IPS-20b (cell line): ENCODE data around the gene MAPK11.

ENCODE experiments used
- H3K27ac ChIP-seq: one replicate; pipeline ENCODE4 v1.5.1; 2013; ENCODE audit warnings: low read length
- H3K27me3 ChIP-seq: 2 replicates; pipeline ENCODE4 v1.6.1; 2013; ENCODE audit warnings: mild to moderate bottlenecking, low read length, inconsistent platforms; ENCODE audit not compliant: insufficient read depth
- H3K36me3 ChIP-seq: 2 replicates; pipeline ENCODE4 v1.6.1; 2013; ENCODE audit warnings: low read depth, mild to moderate bottlenecking, inconsistent platforms, low read length, moderate library complexity; ENCODE audit not compliant: insufficient read depth
- H3K4me1 ChIP-seq: 2 replicates; pipeline ENCODE4 v1.6.1; 2013; ENCODE audit warnings: mild to moderate bottlenecking, control low read depth, inconsistent platforms, low read length, moderate library complexity; ENCODE audit not compliant: insufficient read depth
- H3K4me3 ChIP-seq: 2 replicates; pipeline ENCODE4 v1.5.1; 2013; ENCODE audit warnings: mild to moderate bottlenecking, low read length, inconsistent platforms
- H3K9ac ChIP-seq: 2 replicates; pipeline ENCODE4 v1.6.1; 2013; ENCODE audit warnings: low read depth, mild to moderate bottlenecking, inconsistent platforms, low read length, moderate library complexity
- H3K9me3 ChIP-seq: 2 replicates; pipeline ENCODE4 v1.6.1; 2013; ENCODE audit warnings: mild to moderate bottlenecking, low read depth, low read length, inconsistent platforms; ENCODE audit not compliant: insufficient read depth

Gene MAPK11

DNA sequence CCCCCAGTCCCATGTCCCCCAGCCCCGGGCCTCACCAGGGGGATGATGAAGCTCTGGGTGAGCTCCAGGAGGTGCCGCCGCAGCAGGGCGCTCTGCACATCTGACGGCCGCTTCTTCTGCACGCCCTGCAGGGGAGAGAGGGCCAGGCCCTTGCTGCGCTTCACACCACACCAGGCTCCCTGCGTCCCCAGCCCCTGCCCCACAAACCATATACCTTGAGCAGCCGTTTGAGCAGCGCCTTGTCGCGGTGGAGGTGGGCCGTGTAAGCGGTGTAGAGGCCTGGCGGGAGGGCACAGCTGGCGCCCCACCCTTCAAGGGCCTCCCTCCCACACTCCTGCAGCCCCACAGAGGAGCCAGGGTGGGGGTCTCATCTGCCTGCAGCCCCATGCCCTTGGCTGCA lies 43.4 kb upstream of the MAPK11 start:
- H3K27ac ChIP-seq, result no peak overlapping the region
- peaks cover 5% of the 10 kb centered on the region; the same call in 1 of the 2 replicates for H3K4me1 ChIP-seq
- no peak overlapping the region for H3K4me3 ChIP-seq

DNA sequence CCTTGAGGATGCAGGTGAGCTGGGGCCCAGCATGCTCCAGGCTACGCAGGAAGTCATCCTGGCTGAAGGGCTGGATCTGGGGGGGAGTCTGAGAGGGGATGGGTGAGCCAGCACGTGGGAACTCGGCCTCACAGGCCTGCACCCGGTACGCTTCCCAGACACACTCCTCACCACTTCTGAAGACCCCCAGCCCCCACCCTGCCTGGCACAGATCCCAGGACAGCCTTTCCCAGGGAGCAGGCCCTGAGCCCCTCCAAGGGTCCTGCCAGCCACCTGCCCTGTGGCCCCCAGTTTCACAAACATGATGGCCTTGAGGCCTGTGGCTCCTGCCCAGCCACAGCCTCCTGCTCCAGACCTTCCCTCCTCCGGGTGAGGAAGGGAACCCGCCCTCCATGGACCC lies 42.8 kb upstream of the MAPK11 start:
- Histone ChIP-seq H3K36me3 (no peaks in the 10 kb centered on the region), H3K9ac (no peak overlapping the region), H3K9me3 (no peaks in the 10 kb centered on the region), H3K4me3 (no peak overlapping the region), H3K27me3 (no peaks in the 10 kb centered on the region), H3K4me1 (peaks cover 10% of the 10 kb centered on the region; the same call in 1 of the 2 replicates), H3K27ac (no peak overlapping the region)

More for the DNA sequence above, 43.4 kb upstream of the MAPK11 start:
- Histone ChIP-seq H3K9me3 (no peaks in the 10 kb centered on the region), H3K27me3 (no peaks in the 10 kb centered on the region), H3K9ac (no peak overlapping the region), H3K36me3 (no peaks in the 10 kb centered on the region)

DNA sequence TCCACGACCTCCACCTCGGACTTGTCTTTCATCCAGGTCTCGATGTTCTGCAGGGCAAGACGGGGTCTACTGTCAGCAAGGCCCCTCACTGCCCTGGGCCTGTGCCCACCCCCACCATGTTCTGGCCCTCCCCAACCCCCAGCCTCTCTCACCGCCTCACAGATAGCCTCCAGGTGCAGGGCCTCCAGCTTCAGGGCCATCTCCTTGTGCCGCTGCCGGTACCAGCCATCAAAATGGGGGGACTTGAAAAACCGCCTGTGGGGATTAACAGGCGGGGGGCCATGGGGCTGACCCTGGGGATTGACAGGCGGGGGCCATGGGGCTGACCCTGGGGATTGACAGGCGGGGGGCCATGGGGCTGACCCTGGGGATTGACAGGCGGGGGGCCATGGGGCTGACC lies 42.2 kb upstream of the MAPK11 start:
- Histone ChIP-seq H3K27ac (no peak overlapping the region), H3K9me3 (no peaks in the 10 kb centered on the region), H3K9ac (no peak overlapping the region), H3K4me3 (no peak overlapping the region), H3K4me1 (peaks cover 10% of the 10 kb centered on the region; the same call in 1 of the 2 replicates), H3K27me3 (no peaks in the 10 kb centered on the region), H3K36me3 (no peaks in the 10 kb centered on the region)

DNA sequence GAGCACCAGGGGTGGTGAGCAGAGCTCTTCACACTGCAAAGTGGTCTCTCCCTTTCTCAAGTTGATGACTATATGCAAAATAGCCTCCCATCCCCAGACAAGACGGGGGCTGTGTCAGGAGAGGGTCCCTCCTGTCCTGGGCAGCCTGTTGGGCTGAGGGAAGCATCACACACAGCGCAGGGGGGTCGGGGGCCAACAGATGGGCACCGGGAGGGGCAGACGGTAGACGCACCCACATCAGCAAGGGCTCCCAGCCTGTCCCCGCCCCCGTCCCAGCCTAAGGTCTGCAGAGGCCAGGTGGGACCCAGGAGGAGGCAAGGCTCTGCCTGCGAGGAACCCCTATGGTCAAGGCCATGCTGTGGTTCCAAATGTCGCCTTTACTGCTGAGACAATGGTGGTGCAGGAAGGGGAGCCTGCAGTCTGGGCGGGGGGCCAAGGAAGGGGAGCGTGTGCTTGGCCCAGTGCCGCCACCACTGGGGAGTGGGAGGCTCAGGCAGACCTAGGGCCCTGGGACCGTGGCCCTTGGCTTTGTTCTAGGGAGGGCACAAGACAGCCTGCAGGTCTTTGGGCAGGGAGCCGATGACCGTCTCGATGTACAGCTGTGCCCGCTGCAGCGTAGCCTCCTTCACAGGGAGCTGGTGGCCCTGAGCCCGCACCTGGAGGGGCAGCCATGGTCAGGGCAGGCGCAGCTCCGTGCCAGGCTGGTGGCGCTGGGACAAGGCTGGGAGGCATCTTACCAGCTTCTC lies 41.6 kb upstream of the MAPK11 start:
- Histone ChIP-seq H3K4me1 (peaks cover 10% of the 10 kb centered on the region; the same call in 1 of the 2 replicates), H3K27ac (no peak overlapping the region), H3K36me3 (no peaks in the 10 kb centered on the region), H3K4me3 (no peak overlapping the region), H3K9me3 (no peaks in the 10 kb centered on the region), H3K9ac (no peak overlapping the region), H3K27me3 (peaks cover 2% of the 10 kb centered on the region; the same call in 1 of the 2 replicates)

DNA sequence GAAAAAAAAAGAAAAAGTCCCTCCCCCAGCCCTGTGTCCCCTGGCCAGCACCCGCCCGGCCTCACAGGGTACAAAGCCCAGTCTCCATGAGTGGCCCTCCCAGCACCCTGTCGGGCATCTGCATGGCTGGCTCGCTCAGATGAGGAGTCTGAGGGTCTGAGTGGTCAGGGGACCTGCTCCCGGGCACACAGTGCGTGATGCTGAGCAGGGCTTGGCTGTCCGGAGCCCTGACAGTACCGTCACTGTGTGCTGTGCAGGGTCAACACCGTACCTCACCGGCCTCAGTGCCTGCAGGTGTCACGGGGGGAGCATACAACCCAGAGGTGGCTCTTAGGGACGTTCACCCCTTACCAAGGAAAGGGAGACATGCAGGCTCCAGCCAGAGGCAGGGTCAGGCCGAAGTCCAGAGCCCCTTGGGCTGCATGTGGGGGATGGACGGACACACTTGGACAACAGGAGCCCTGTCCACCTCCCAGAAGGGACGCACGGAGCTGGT lies 40.8 kb upstream of the MAPK11 start:
- Histone ChIP-seq H3K9me3 (no peaks in the 10 kb centered on the region), H3K27ac (no peak overlapping the region), H3K4me3 (no peak overlapping the region), H3K36me3 (no peaks in the 10 kb centered on the region), H3K27me3 (peaks cover 9% of the 10 kb centered on the region; the same call in 1 of the 2 replicates), H3K9ac (no peak overlapping the region), H3K4me1 (peaks cover 14% of the 10 kb centered on the region)

DNA sequence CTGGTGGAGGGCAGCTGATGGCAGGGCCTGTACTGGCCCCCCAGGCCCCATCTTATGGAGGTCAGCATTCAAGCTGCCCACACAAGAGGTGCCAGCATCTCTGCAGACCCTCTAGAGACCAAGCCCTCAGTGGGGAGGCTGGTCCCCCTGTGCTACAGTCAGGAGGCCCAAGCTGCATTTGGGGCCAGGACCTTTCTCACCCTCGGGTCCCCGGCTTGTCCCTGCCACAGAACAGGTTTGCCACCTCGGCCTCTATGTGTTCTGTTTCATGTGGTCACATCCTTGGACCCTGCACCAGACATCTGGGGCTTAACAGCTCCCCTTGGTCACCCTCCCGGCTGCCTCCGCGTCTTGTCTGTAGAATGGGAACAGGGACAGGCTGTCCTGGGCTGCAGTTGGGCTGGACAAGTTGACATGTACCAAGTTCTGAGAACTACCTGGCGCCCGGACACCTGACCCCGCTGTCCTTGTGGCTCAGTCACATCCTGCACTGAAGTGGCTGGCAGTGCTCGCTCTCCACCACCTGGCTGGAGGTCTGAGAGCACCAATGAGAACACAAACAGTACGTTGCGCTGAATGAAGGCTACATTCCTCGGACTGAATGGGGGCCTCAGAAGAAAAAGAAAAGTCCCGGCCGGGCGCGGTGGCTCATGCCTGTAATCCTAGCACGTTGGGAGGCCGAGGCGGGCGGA lies 40.0 kb upstream of the MAPK11 start:
- Histone ChIP-seq H3K4me3 (no peak overlapping the region), H3K36me3 (no peaks in the 10 kb centered on the region), H3K9ac (no peak overlapping the region), H3K27ac (no peak overlapping the region), H3K27me3 (peaks cover 12% of the 10 kb centered on the region; the same call in 1 of the 2 replicates), H3K4me1 (peaks cover 18% of the 10 kb centered on the region), H3K9me3 (no peaks in the 10 kb centered on the region)

DNA sequence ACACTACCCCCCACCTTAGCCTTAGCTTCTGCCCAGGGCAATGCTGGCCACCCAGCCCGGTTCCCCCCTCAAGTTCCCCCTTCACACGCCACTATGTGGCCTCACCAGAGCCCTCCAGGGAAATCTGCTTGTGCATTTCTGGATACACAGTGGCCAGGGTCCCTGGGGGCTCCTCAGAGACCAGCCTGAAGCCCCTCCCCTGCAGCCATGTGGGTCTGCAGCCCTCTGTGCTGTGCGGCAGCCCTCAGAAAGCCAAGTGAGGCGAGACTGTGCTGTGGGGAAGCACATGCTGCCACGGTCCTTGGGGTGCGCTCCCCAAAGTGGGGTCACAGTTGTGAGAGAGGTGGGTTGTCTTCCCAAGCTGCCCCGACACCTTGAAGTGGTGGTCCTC lies 39.4 kb upstream of the MAPK11 start:
- Histone ChIP-seq H3K9me3 (no peaks in the 10 kb centered on the region), H3K4me1 (peaks cover 18% of the 10 kb centered on the region), H3K36me3 (no peaks in the 10 kb centered on the region), H3K27me3 (peaks cover 12% of the 10 kb centered on the region; the same call in 1 of the 2 replicates), H3K4me3 (no peak overlapping the region), H3K27ac (no peak overlapping the region), H3K9ac (no peak overlapping the region)

DNA sequence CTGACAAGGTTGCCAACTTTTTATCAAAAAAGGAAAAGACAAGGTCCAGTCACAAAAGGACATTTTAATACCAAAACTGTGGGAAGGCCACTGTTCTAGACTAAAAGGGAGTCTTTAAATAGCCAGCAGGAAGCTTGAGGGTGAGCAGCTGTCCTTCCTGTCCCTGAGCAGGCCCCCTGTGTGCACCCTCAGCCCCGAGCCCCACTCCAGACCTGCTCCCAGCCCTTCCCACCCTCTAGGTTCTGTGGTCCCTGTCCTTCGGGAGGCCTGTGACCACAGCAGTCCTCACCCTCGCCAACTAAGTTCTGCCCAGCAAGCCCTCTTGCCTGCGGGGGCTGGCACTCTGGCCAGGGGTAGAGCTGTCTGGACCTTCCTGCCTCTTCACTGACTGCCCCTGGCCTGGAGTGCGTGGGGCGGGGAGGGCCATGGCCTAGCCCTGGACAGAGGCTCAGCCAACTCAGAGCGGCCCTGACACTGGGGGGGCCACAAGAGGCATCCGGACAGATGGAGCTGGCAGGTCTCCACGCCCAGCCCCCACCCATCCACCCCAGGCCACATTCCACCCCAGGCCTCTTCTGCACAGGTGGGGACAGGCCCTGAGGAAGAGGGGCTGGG lies 38.9 kb upstream of the MAPK11 start:
- H3K4me1 ChIP-seq, result peaks cover 20% of the 10 kb centered on the region
- no peaks in the 10 kb centered on the region for H3K36me3 ChIP-seq
- peaks cover 12% of the 10 kb centered on the region; the same call in 1 of the 2 replicates for H3K27me3 ChIP-seq
- no peaks in the 10 kb centered on the region for H3K9me3 ChIP-seq
- H3K4me3 ChIP-seq, result no peak overlapping the region
- H3K27ac ChIP-seq, result no peak overlapping the region
- no peak overlapping the region; the same call in 1 of the 2 replicates for H3K9ac ChIP-seq

DNA sequence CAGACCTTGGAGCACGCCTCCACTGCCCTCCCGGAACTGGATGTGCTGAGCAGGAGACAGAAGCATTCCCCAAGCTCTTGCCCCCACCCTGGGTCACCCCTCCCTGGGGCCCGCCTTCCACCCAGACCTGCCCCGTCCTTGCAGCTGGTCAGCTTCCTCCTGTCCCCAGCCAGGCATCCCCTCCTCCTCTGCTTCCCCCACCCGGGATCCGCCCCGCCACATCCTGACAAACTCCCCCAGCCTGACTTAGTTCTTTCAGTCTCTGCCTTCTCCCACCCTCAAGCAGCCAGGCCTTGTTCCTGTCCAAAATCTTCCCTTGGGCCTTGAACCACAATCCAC lies 38.4 kb upstream of the MAPK11 start:
- H3K9me3 ChIP-seq, result no peaks in the 10 kb centered on the region
- no peak overlapping the region for H3K4me3 ChIP-seq
- H3K27ac ChIP-seq, result no peak overlapping the region
- no peaks in the 10 kb centered on the region for H3K36me3 ChIP-seq
- peaks cover 25% of the 10 kb centered on the region for H3K4me1 ChIP-seq
- no peak overlapping the region; the same call in 1 of the 2 replicates for H3K9ac ChIP-seq
- peaks cover 12% of the 10 kb centered on the region; the same call in 1 of the 2 replicates for H3K27me3 ChIP-seq

DNA sequence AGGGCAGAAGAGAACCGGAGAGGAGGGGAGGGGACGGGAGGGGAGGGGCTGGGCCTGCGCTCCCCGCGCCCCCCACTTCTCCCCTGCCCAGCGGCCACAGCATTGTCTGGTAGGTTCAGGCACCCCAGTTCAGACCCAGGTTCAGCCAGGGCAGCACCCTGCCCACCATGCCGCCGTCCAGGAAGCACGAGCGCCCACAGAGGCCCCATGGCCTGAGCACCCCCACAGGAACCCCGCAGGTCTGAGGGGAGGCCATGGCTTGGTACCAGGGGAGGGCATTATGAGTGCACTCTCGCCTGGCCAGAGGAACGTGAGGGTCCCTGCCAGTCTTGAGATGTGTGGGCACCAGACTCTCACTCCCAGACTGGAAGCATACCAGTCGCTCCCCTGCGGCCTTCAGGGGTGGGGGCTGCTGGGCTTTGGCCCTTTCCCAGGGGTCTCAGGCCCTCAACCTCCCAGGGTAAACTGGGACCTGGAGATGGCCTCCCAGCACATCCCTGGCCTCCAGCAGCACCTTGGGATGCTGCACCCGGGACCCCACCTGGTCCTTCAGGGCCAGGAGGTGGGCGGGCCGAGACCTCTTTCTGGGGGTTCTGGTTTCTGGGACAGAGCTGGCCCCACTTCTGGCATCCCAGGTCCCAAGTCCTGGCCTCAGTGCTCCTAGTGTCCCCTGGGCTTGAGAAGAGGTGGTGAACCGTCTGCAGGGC lies 37.9 kb upstream of the MAPK11 start:
- H3K9ac ChIP-seq, result no peak overlapping the region
- peaks cover 12% of the 10 kb centered on the region; the same call in 1 of the 2 replicates for H3K27me3 ChIP-seq
- H3K36me3 ChIP-seq, result no peaks in the 10 kb centered on the region
- H3K4me3 ChIP-seq, result no peak overlapping the region
- H3K9me3 ChIP-seq, result no peaks in the 10 kb centered on the region
- H3K27ac ChIP-seq, result no peak overlapping the region
- H3K4me1 ChIP-seq, result peaks cover 25% of the 10 kb centered on the region
